ENCODE data around the gene CXCL12.
A peak's percentile ranks its signal among the peaks of the same experiment; 100 is the strongest.

CXCL12 gene

GRCh38 chr10:44368637-44369036 is 16.3 kb downstream of the CXCL12 start:
- Histone ChIP-seq H3K4ac (ENCODE audit: low read depth in 1 of 2, low read length in 2 of 2) (no peak overlapping the region), H2AK5ac (ENCODE audit: low read length, severe bottlenecking) (no peak overlapping the region), H3K27me3 (ENCODE audit: control insufficient read depth in 1 of 2, insufficient read depth in 1 of 2, low read length in 2 of 2) (no peaks in the 10 kb centered on the region), H3K23ac (ENCODE audit: low read length in 2 of 2) (no peak overlapping the region), H3K27ac (ENCODE audit: low read length, poor library complexity, severe bottlenecking) (no peak overlapping the region), H3K79me1 (replicated peaks; ENCODE audit: low read length, poor library complexity, severe bottlenecking) (no peaks in the 10 kb centered on the region), H4K91ac (ENCODE audit: low read length) (no peak overlapping the region), H2AFZ (ENCODE audit: low read depth, low read length) (no peak overlapping the region), H3K4me2 (ENCODE audit: low read length, poor library complexity, severe bottlenecking) (no peak overlapping the region), H3K9me3 (ENCODE audit: control insufficient read depth, low read length) (no peaks in the 10 kb centered on the region), H3K4me1 (ENCODE audit: control insufficient read depth, insufficient read depth, low read depth, low read length) (peaks cover 5% of the 10 kb centered on the region), H2BK5ac (ENCODE audit: low read depth, low read length, poor library complexity, severe bottlenecking) (no peak overlapping the region), H2BK12ac (ENCODE audit: low read length in 2 of 2) (no peak overlapping the region), H2BK15ac (ENCODE audit: low read depth, poor library complexity, severe bottlenecking) (no peak overlapping the region), H3K4me3 (ENCODE audit: insufficient read depth in 1 of 2, low read depth in 1 of 2, low read length in 2 of 2) (no peak overlapping the region), H3K18ac (ENCODE audit: low read depth in 1 of 2, low read length in 2 of 2) (no peak overlapping the region), H3K36me3 (ENCODE audit: control insufficient read depth in 1 of 2, insufficient read depth in 2 of 2, low read depth in 1 of 2, low read length in 2 of 2) (peaks cover 23 to 33% of the 10 kb centered on the region in 2 experiments), H3K9ac (ENCODE audit: low read length) (no peak overlapping the region), H2BK120ac (ENCODE audit: low read depth, low read length) (no peak overlapping the region), H3K14ac (ENCODE audit: low read length in 2 of 2) (peak overlapping the region in 1 of 2 experiments; percentile 29), H4K8ac (ENCODE audit: low read length) (no peak overlapping the region)
- 85% methylated on average over 7 of the region's 7 CpGs for WGBS
- no peak for DNase-seq

- no peak overlapping the region for H2BK15ac ChIP-seq (ENCODE audit: low read depth, poor library complexity, severe bottlenecking)
Observed at GRCh38 chr10:44366941-44367630, 17.8 kb downstream of the CXCL12 start.

GRCh38 chr10:44364566-44364965 is 20.3 kb downstream of the CXCL12 start:
- Histone ChIP-seq H3K36me3 (ENCODE audit: control insufficient read depth in 1 of 2, insufficient read depth in 2 of 2, low read depth in 1 of 2, low read length in 2 of 2) (no peaks in the 10 kb centered on the region), H3K4me1 (ENCODE audit: control insufficient read depth, insufficient read depth, low read depth, low read length) (peaks cover 3% of the 10 kb centered on the region), H3K4ac (ENCODE audit: low read depth in 1 of 2, low read length in 2 of 2) (no peak overlapping the region), H3K23ac (ENCODE audit: low read length in 2 of 2) (no peak overlapping the region), H2AFZ (ENCODE audit: low read depth, low read length) (no peak overlapping the region), H3K9me3 (ENCODE audit: control insufficient read depth, low read length) (no peaks in the 10 kb centered on the region), H3K4me2 (ENCODE audit: low read length, poor library complexity, severe bottlenecking) (no peak overlapping the region), H4K91ac (ENCODE audit: low read length) (no peak overlapping the region), H3K27ac (ENCODE audit: low read length, poor library complexity, severe bottlenecking) (no peak overlapping the region), H3K14ac (ENCODE audit: low read length in 2 of 2) (no peak overlapping the region), H2BK15ac (ENCODE audit: low read depth, poor library complexity, severe bottlenecking) (no peak overlapping the region), H3K79me1 (replicated peaks; ENCODE audit: low read length, poor library complexity, severe bottlenecking) (no peaks in the 10 kb centered on the region), H3K4me3 (ENCODE audit: insufficient read depth in 1 of 2, low read depth in 1 of 2, low read length in 2 of 2) (no peak overlapping the region), H3K18ac (ENCODE audit: low read depth in 1 of 2, low read length in 2 of 2) (no peak overlapping the region), H2BK12ac (ENCODE audit: low read length in 2 of 2) (no peak overlapping the region), H2AK5ac (ENCODE audit: low read length, severe bottlenecking) (no peak overlapping the region), H3K27me3 (ENCODE audit: control insufficient read depth in 1 of 2, insufficient read depth in 1 of 2, low read length in 2 of 2) (peaks cover 5 to 16% of the 10 kb centered on the region in 2 experiments), H2BK5ac (ENCODE audit: low read depth, low read length, poor library complexity, severe bottlenecking) (no peak overlapping the region), H4K8ac (ENCODE audit: low read length) (no peak overlapping the region), H2BK120ac (ENCODE audit: low read depth, low read length) (no peak overlapping the region), H3K9ac (ENCODE audit: low read length) (no peak overlapping the region)
- 96% methylated on average over 1 of the region's 1 CpG for WGBS
- DNase-seq, result no peak

More at GRCh38 chr10:44366941-44367630, 17.8 kb downstream of the CXCL12 start:
- Histone ChIP-seq H3K4me1 (ENCODE audit: control insufficient read depth, insufficient read depth, low read depth, low read length) (peaks cover 3% of the 10 kb centered on the region), H2BK12ac (ENCODE audit: low read length in 2 of 2) (no peak overlapping the region), H3K23ac (ENCODE audit: low read length in 2 of 2) (no peak overlapping the region), H4K8ac (ENCODE audit: low read length) (no peak overlapping the region), H3K4me2 (ENCODE audit: low read length, poor library complexity, severe bottlenecking) (no peak overlapping the region), H2AFZ (ENCODE audit: low read depth, low read length) (no peak overlapping the region), H3K4ac (ENCODE audit: low read depth in 1 of 2, low read length in 2 of 2) (no peak overlapping the region), H3K9me3 (ENCODE audit: control insufficient read depth, low read length) (no peaks in the 10 kb centered on the region), H3K79me1 (replicated peaks; ENCODE audit: low read length, poor library complexity, severe bottlenecking) (no peaks in the 10 kb centered on the region), H3K14ac (ENCODE audit: low read length in 2 of 2) (no peak overlapping the region), H4K91ac (ENCODE audit: low read length) (no peak overlapping the region), H3K36me3 (ENCODE audit: control insufficient read depth in 1 of 2, insufficient read depth in 2 of 2, low read depth in 1 of 2, low read length in 2 of 2) (peaks cover 8 to 18% of the 10 kb centered on the region in 2 experiments), H3K27me3 (ENCODE audit: control insufficient read depth in 1 of 2, insufficient read depth in 1 of 2, low read length in 2 of 2) (no peaks in the 10 kb centered on the region), H2BK120ac (ENCODE audit: low read depth, low read length) (no peak overlapping the region), H2BK5ac (ENCODE audit: low read depth, low read length, poor library complexity, severe bottlenecking) (no peak overlapping the region), H3K18ac (ENCODE audit: low read depth in 1 of 2, low read length in 2 of 2) (no peak overlapping the region), H3K4me3 (ENCODE audit: insufficient read depth in 1 of 2, low read depth in 1 of 2, low read length in 2 of 2) (no peak overlapping the region), H3K9ac (ENCODE audit: low read length) (no peak overlapping the region), H2AK5ac (ENCODE audit: low read length, severe bottlenecking) (no peak overlapping the region), H3K27ac (ENCODE audit: low read length, poor library complexity, severe bottlenecking) (no peak overlapping the region)
- WGBS, result 88% methylated on average over 6 of the region's 6 CpGs
- DNase-seq, result no peak

- H2BK120ac ChIP-seq (ENCODE audit: low read depth, low read length), result no peak overlapping the region
- DNase-seq, result no peak
- no peak overlapping the region for H3K4me2 ChIP-seq (ENCODE audit: low read length, poor library complexity, severe bottlenecking)
- peaks cover 3% of the 10 kb centered on the region for H3K4me1 ChIP-seq (ENCODE audit: control insufficient read depth, insufficient read depth, low read depth, low read length)
- no peaks in the 10 kb centered on the region for H3K9me3 ChIP-seq (ENCODE audit: control insufficient read depth, low read length)
- no peaks in the 10 kb centered on the region for H3K79me1 ChIP-seq (replicated peaks; ENCODE audit: low read length, poor library complexity, severe bottlenecking)
- H2AK5ac ChIP-seq (ENCODE audit: low read length, severe bottlenecking), result no peak overlapping the region
- no peak overlapping the region for H2BK12ac ChIP-seq (ENCODE audit: low read length in 2 of 2)
- H2AFZ ChIP-seq (ENCODE audit: low read depth, low read length), result no peak overlapping the region
- peaks cover 5 to 16% of the 10 kb centered on the region in 2 experiments for H3K27me3 ChIP-seq (ENCODE audit: control insufficient read depth in 1 of 2, insufficient read depth in 1 of 2, low read length in 2 of 2)
- no peak overlapping the region for H3K27ac ChIP-seq (ENCODE audit: low read length, poor library complexity, severe bottlenecking)
- no peak overlapping the region for H3K18ac ChIP-seq (ENCODE audit: low read depth in 1 of 2, low read length in 2 of 2)
- H3K4me3 ChIP-seq (ENCODE audit: insufficient read depth in 1 of 2, low read depth in 1 of 2, low read length in 2 of 2), result no peak overlapping the region
- H3K9ac ChIP-seq (ENCODE audit: low read length), result no peak overlapping the region
- H3K14ac ChIP-seq (ENCODE audit: low read length in 2 of 2), result no peak overlapping the region
- WGBS, result 89% methylated on average over 2 of the region's 2 CpGs
- no peak overlapping the region for H4K91ac ChIP-seq (ENCODE audit: low read length)
- H3K4ac ChIP-seq (ENCODE audit: low read depth in 1 of 2, low read length in 2 of 2), result no peak overlapping the region
- no peak overlapping the region for H2BK15ac ChIP-seq (ENCODE audit: low read depth, poor library complexity, severe bottlenecking)
- no peak overlapping the region for H2BK5ac ChIP-seq (ENCODE audit: low read depth, low read length, poor library complexity, severe bottlenecking)
- H3K36me3 ChIP-seq (ENCODE audit: control insufficient read depth in 1 of 2, insufficient read depth in 2 of 2, low read depth in 1 of 2, low read length in 2 of 2), result no peaks in the 10 kb centered on the region
- H4K8ac ChIP-seq (ENCODE audit: low read length), result no peak overlapping the region
- no peak overlapping the region for H3K23ac ChIP-seq (ENCODE audit: low read length in 2 of 2)
Observed at GRCh38 chr10:44363716-44364115, 21.2 kb downstream of the CXCL12 start.

Measured in mesenchymal stem cell (in vitro differentiated cells and primary cell).